ENCODE results near the gene STK32B. TPM values are rescaled to one million over a fixed set of nuclear protein-coding genes. Genes with fewer than 3 reads are reported as not detected.

STK32B gene
- polyA plus RNA-seq, 2 of the 4 experiments (the other 2 are of a cell fraction) = 7.6 to 12.1 TPM

GRCh38 chr4:5120067-5120466, 68.8 kb downstream of the STK32B start:
- Histone ChIP-seq H3K4me2 (no peak overlapping the region), H3K4me1 (peaks cover 17% of the 10 kb centered on the region), H3K4me3 (no peak overlapping the region), H3K9me3 (no peaks in the 10 kb centered on the region), H3K27ac (no peak overlapping the region)
- FAIRE-seq = no peak
- CTCF ChIA-PET = no interaction called here
- TF ChIP-seq HES2 (IDR thresholded peaks at IDR 0.05) (no peak), POLR2AphosphoS2 (conservative IDR thresholded peaks at IDR 0.05; ENCODE audit: low read length) (no peak), ZFP36 (IDR thresholded peaks at IDR 0.05; ENCODE audit: borderline replicate concordance, partially characterized antibody) (no peak)
- POLR2A ChIA-PET = no interaction called here
- no peak for ATAC-seq
- DNase-seq (ENCODE audit: low read depth in 1 of 2, low spot score in 1 of 2) = no peak
- 80% methylated on average over 10 of the region's 10 CpGs for WGBS (ENCODE audit: missing lambda C conversion rate)

- Histone ChIP-seq H3K4me2 (no peak overlapping the region), H3K4me3 (no peak overlapping the region), H3K27ac (no peak overlapping the region), H3K4me1 (peaks cover 13% of the 10 kb centered on the region), H3K9me3 (no peaks in the 10 kb centered on the region)
- 43% methylated on average over 1 of the region's 1 CpG for WGBS (ENCODE audit: missing lambda C conversion rate)
- no peak for TF ChIP-seq RNF2 (IDR thresholded peaks at IDR 0.05; ENCODE audit: borderline replicate concordance, low read depth)
- no peak for TF ChIP-seq ELK1 (IDR thresholded peaks at IDR 0.05; ENCODE audit: low read depth, low read length)
- TF ChIP-seq MAX (IDR thresholded peaks at IDR 0.05) = no peak
- TF ChIP-seq HOXB5 (CRISPR knock-in tag; IDR thresholded peaks at IDR 0.05) = no peak
- DNase-seq (ENCODE audit: low read depth in 1 of 2, low spot score in 1 of 2) = no peak
- ChIA-PET CTCF (interaction anchor here (1.3 kb wide), 1 partner anchor 13 kb away, joined by 3 read pairs; no protein-coding TSS in a partner anchor), POLR2A (no interaction called here)
- no peak for ATAC-seq
- no peak for FAIRE-seq
Measured at GRCh38 chr4:5120468-5120867, 69.2 kb downstream of the STK32B start.

GRCh38 chr4:5122114-5122513, 70.8 kb downstream of the STK32B start:
- Histone ChIP-seq H3K4me2 (no peak overlapping the region), H3K4me3 (no peak overlapping the region), H3K4me1 (peaks cover 12% of the 10 kb centered on the region), H3K27ac (no peak overlapping the region), H3K9me3 (no peaks in the 10 kb centered on the region)
- 100% methylated on average over 1 of the region's 1 CpG for WGBS (ENCODE audit: missing lambda C conversion rate)
- TF ChIP-seq RFX5 (IDR thresholded peaks at IDR 0.05) (no peak), EP300 (IDR thresholded peaks at IDR 0.05) (no peak), TP53 (CRISPR knock-in tag; IDR thresholded peaks at IDR 0.05) (no peak), PBX3 (IDR thresholded peaks at IDR 0.05) (no peak), MAX (IDR thresholded peaks at IDR 0.05) (no peak), CEBPB (IDR thresholded peaks at IDR 0.05) (no peak), BHLHE40 (IDR thresholded peaks at IDR 0.05; ENCODE audit: low read depth, low read length) (no peak), EHMT2 (IDR thresholded peaks at IDR 0.05; ENCODE audit: low read depth) (no peak), USF2 (IDR thresholded peaks at IDR 0.05) (no peak)
- ChIA-PET CTCF (no interaction called here), POLR2A (no interaction called here)
- no peak for ATAC-seq
- FAIRE-seq = no peak
- no peak for DNase-seq (ENCODE audit: low read depth in 1 of 2, low spot score in 1 of 2)

- DNase-seq (ENCODE audit: low read depth in 1 of 2, low spot score in 1 of 2) (no peak), ATAC-seq (no peak)
- 98% methylated on average over 2 of the region's 2 CpGs for WGBS (ENCODE audit: missing lambda C conversion rate)
Measured at GRCh38 chr4:5124876-5125275, 73.6 kb downstream of the STK32B start.

More at GRCh38 chr4:5124876-5125275, 73.6 kb downstream of the STK32B start:
- Histone ChIP-seq H3K27ac (no peak overlapping the region), H3K4me2 (no peak overlapping the region), H3K4me1 (peaks cover 10% of the 10 kb centered on the region), H3K4me3 (no peak overlapping the region), H3K9me3 (no peaks in the 10 kb centered on the region)
- ChIA-PET CTCF (interaction anchor here (0.6 to 1.9 kb wide), 3 partner anchors 13 to 17 kb away, joined by 3 to 5 read pairs (median 3); no protein-coding TSS in a partner anchor), POLR2A (no interaction called here)
- no peak for TF ChIP-seq FOSB (CRISPR knock-in tag; IDR thresholded peaks at IDR 0.05)
- TF ChIP-seq HMGXB4 (CRISPR knock-in tag; IDR thresholded peaks at IDR 0.05; ENCODE audit: borderline replicate concordance) = no peak
- TF ChIP-seq ZSCAN20 (CRISPR knock-in tag; IDR thresholded peaks at IDR 0.05) = no peak
- TF ChIP-seq EHMT2 (IDR thresholded peaks at IDR 0.05; ENCODE audit: low read depth) = no peak
- no peak for TF ChIP-seq CHD2 (IDR thresholded peaks at IDR 0.05; ENCODE audit: low read length, partially characterized antibody)
- no peak for TF ChIP-seq POLR2A (IDR thresholded peaks at IDR 0.05; ENCODE audit: low read length)
- TF ChIP-seq CBX8 (IDR thresholded peaks at IDR 0.05) = no peak
- TF ChIP-seq PHF8 (IDR thresholded peaks at IDR 0.05; ENCODE audit: borderline replicate concordance, low read depth) = no peak
- TF ChIP-seq JUN (IDR thresholded peaks at IDR 0.05) = no peak
- no peak for TF ChIP-seq MAFK (IDR thresholded peaks at IDR 0.05; ENCODE audit: partially characterized antibody)
- FAIRE-seq = no peak

Measured in A549 (cell line).